ENCODE measurements around the gene TAGLN2.

- no peak for TF ChIP-seq CTCF (IDR thresholded peaks at IDR 0.05)
- no peak for TF ChIP-seq ZNF416 (CRISPR knock-in tag; IDR thresholded peaks at IDR 0.05)
- no peak for TF ChIP-seq E2F4 (CRISPR knock-in tag; IDR thresholded peaks at IDR 0.05; ENCODE audit: borderline replicate concordance, low read depth)
- TF ChIP-seq FOXK1 (CRISPR knock-in tag; IDR thresholded peaks at IDR 0.05) = no peak
- no peak for TF ChIP-seq ZNF532 (CRISPR knock-in tag; IDR thresholded peaks at IDR 0.05; ENCODE audit: borderline replicate concordance)
- no peak for TF ChIP-seq FOXP4 (CRISPR knock-in tag; IDR thresholded peaks at IDR 0.05)
- no peak for TF ChIP-seq ZNF138 (CRISPR knock-in tag; conservative IDR thresholded peaks at IDR 0.05)
- TF ChIP-seq MLX (CRISPR knock-in tag; IDR thresholded peaks at IDR 0.05) = no peak
- no peak for TF ChIP-seq TEAD1 (CRISPR knock-in tag; IDR thresholded peaks at IDR 0.05)
- TF ChIP-seq ATF2 (CRISPR knock-in tag; IDR thresholded peaks at IDR 0.05; ENCODE audit: borderline replicate concordance, low read depth) = no peak
- no peak for TF ChIP-seq CREM (CRISPR knock-in tag; IDR thresholded peaks at IDR 0.05)
- TF ChIP-seq ZMAT4 (CRISPR knock-in tag; IDR thresholded peaks at IDR 0.05) = no peak
Observed at GRCh38 chr1:159935305-159935704, 10.0 kb upstream of the TAGLN2 start.
